ENCODE results near the gene SH2D3A.

- TF ChIP-seq EZH2 (IDR thresholded peaks at IDR 0.05; ENCODE audit: borderline replicate concordance), result no peak
- no peak for TF ChIP-seq CTCF (IDR thresholded peaks at IDR 0.05; ENCODE audit: poor library complexity)
- no peak for TF ChIP-seq EZH2phosphoT487 (IDR thresholded peaks at IDR 0.05; ENCODE audit: low read depth, severe bottlenecking, unreplicated experiment)
Observed at GRCh38 chr19:6730153-6730804, 37.0 kb downstream of the SH2D3A start.

All from hepatocyte (in vitro differentiated cells).